GM12878 (cell line): ENCODE measurements around the gene TRIM17. TPM values are rescaled to one million over a fixed set of nuclear protein-coding genes. Genes with fewer than 3 reads are reported as not detected.

Experiments used
- ATAC-seq: fragments of 200-7000 bp; cut with Tn5 transposase; 3 replicates; pipeline ENCODE4 v1.9.1; 2020; ENCODE audit warnings: mild to moderate bottlenecking, moderate library complexity
- BruUV-seq: library from RNA; stranded (reverse); fragments of 400-500 nt; replicated peaks from 2 replicates; lab custom pipeline; 2021; lab: Mats Ljungman, UMichigan
- CTCF ChIA-PET: fragments of 300-600 bp; sonication (Branson Sonifier 250); formaldehyde crosslinking; extraction: SDS; loops from one replicate; lab custom pipeline; 2021; ENCODE audit warnings: inconsistent platforms; lab: Yijun Ruan, JAX
- POLR2A ChIA-PET: fragments of 350-600 bp; formaldehyde crosslinking; extraction: SDS; loops from one replicate; lab custom pipeline; 2021; ENCODE audit warnings: inconsistent platforms; lab: Charles Lee
- RAD21 ChIA-PET: fragments of 300-600 bp; sonication (Branson Sonifier 250); formaldehyde crosslinking; loops from one replicate; lab custom pipeline; 2023; ENCODE audit warnings: antibody characterized with exemption; ENCODE audit not compliant: unreplicated experiment; lab: Charles Lee
- SMC1A ChIA-PET: fragments of 300-600 bp; sonication (Branson Sonifier 250); formaldehyde crosslinking; loops from one replicate; lab custom pipeline; 2023; ENCODE audit not compliant: unreplicated experiment, uncharacterized antibody; lab: Charles Lee
- DNase-seq: peaks from one replicate; pipeline ENCODE4 v3.0.0-alpha.2; 2011; ENCODE audit warnings: low read depth, low spot score
- FAIRE-seq: peaks from 3 replicates; lab custom pipeline; 2011; peaks lifted over from hg19 to GRCh38; lab: Jason Lieb, UNC
- H2AFZ ChIP-seq: 2 replicates; pipeline ENCODE4 v1.6.0; 2011; ENCODE audit warnings: low read depth, low read length, control low read depth; ENCODE audit not compliant: control insufficient read depth
- H3K27ac ChIP-seq: 2 replicates; pipeline ENCODE4 v1.5.1; 2011; ENCODE audit warnings: control low read depth; ENCODE audit not compliant: control insufficient read depth, insufficient read depth
- H3K27me3 ChIP-seq, 2 experiments: replicated peaks in 1 of 2; 2 replicates each; pipeline versions ENCODE4 v1.6.0 to v1.6.1; 2011; ENCODE audit warnings: low read length in 1 of 2; ENCODE audit not compliant: control insufficient read depth in 2 of 2, insufficient read depth in 2 of 2
- H3K36me3 ChIP-seq, 2 experiments: 2 replicates each; pipeline ENCODE4 v1.5.1; 2011; ENCODE audit warnings: low read length in 1 of 2; ENCODE audit not compliant: control insufficient read depth in 2 of 2, insufficient read depth in 2 of 2
- H3K4me1 ChIP-seq: 2 replicates; pipeline ENCODE4 v1.6.1; 2011; ENCODE audit warnings: mild to moderate bottlenecking, low read length, moderate library complexity, mixed read lengths; ENCODE audit not compliant: control insufficient read depth, insufficient read depth
- H3K4me2 ChIP-seq: 2 replicates; pipeline ENCODE4 v1.6.0; 2011; ENCODE audit warnings: control low read depth; ENCODE audit not compliant: control insufficient read depth, insufficient read depth
- H3K4me3 ChIP-seq: fragments of 200-600 bp; sonication (generic); 2 replicates; pipeline ENCODE4 v1.5.1; 2016
- H3K79me2 ChIP-seq: 2 replicates; pipeline ENCODE4 v1.6.0; 2011; ENCODE audit warnings: low read length; ENCODE audit not compliant: control insufficient read depth, insufficient read depth
- H3K9ac ChIP-seq: 2 replicates; pipeline ENCODE4 v1.8.0; 2011; ENCODE audit warnings: low read length, control low read depth, mixed read lengths; ENCODE audit not compliant: control insufficient read depth, insufficient read depth
- H3K9me3 ChIP-seq: replicated peaks from 3 replicates; pipeline ENCODE4 v1.5.1; 2011; ENCODE audit warnings: mild to moderate bottlenecking, low read length; ENCODE audit not compliant: control insufficient read depth, insufficient read depth
- H4K20me1 ChIP-seq: 2 replicates; pipeline ENCODE4 v1.6.0; 2011; ENCODE audit not compliant: control insufficient read depth, insufficient read depth
- BHLHE40 ChIP-seq, 2 experiments: fragments of 450-650 bp in 1 of 2; IDR thresholded peaks; 2 replicates each; pipeline ENCODE4 v1.6.1; 2011 to 2017; ENCODE audit warnings: low read depth in 2 of 2, borderline replicate concordance in 1 of 2, improper control_type of control experiment in 1 of 2, low read length in 1 of 2, mild to moderate bottlenecking in 1 of 2
- CBX3 ChIP-seq: fragments of 200-600 bp; sonication (generic); IDR thresholded peaks from 2 replicates; pipeline ENCODE4 v1.6.1; 2016; ENCODE audit warnings: low read depth, borderline replicate concordance
- FOS ChIP-seq: IDR thresholded peaks from 3 replicates; pipeline ENCODE4 v1.6.1; 2011; ENCODE audit warnings: borderline replicate concordance; ENCODE audit not compliant: insufficient read length; ENCODE audit errors: extremely low read depth
- FOXM1 ChIP-seq: IDR thresholded peaks from 2 replicates; pipeline ENCODE4 v1.6.1; 2012; ENCODE audit warnings: low read depth, mild to moderate bottlenecking, inconsistent platforms, low read length, moderate library complexity
- MEF2A ChIP-seq: IDR thresholded peaks from 2 replicates; pipeline ENCODE4 v1.6.1; 2011; ENCODE audit warnings: low read depth, mild to moderate bottlenecking, low read length, moderate library complexity; ENCODE audit not compliant: insufficient read depth
- POLR2A ChIP-seq: IDR thresholded peaks from 2 replicates; pipeline ENCODE4 v1.6.1; 2011; ENCODE audit warnings: low read depth, mild to moderate bottlenecking, low read length
- WGBS: methylation state at CpG from one replicate; pipeline ENCODE4 v1.1.6; 2016; ENCODE audit warnings: low lambda C conversion rate; ENCODE audit not compliant: insufficient replicate concordance, insufficient coverage; ENCODE audit errors: missing lambda C conversion rate; 5-methylcytosine and 5-hydroxymethylcytosine counted together
- in situ Hi-C: fragments of 300-500 bp; cut with MboI; formaldehyde crosslinking; loops from 9 replicates; pipeline ENCODE4 v1.14.3; 2018; ENCODE audit warnings: mixed read lengths
- intact Hi-C: fragments of 100-400 bp; cut with micrococcal nuclease; formaldehyde crosslinking; loops from one replicate; pipeline ENCODE4 v1.14.2; 2022; ENCODE audit not compliant: unreplicated experiment
- polyA plus RNA-seq, 11 experiments: library from polyadenylated mRNA; depleted of rRNA in 4 of 11; unstranded in 6 of 11; stranded (reverse) in 5 of 11; fragments of >200 nt; fragmentation: Nextera tagmentation in 4 of 11; fragmentation: Illumina TruSeq in 1 of 11; extraction: Ambion mirVana in 4 of 11; extraction: Trizol in 1 of 11; gene quantifications; 1 replicate in 1 of 11; 2 replicates in 10 of 11; pipeline versions ENCODE4 v1.2.1 to v1.2.3, GENCODE V29; 2011 to 2016; ENCODE audit warnings: inconsistent platforms in 2 of 11, missing spikeins in 2 of 11, low read depth in 1 of 11
- total RNA-seq, 4 experiments: library from RNA; depleted of rRNA in 3 of 4; stranded (reverse); fragments of >200 nt in 3 of 4; fragmentation: Illumina TruSeq in 1 of 4; extraction: Trizol in 1 of 4; gene quantifications; 2 replicates each; pipeline versions ENCODE4 v1.2.1 to v1.2.3, GENCODE V29; 2013 to 2021
- TF ChIP-seq, protein P1 (sequence below): fragments of 450-650 bp; IDR thresholded peaks from 2 replicates; pipeline ENCODE4 v1.6.1; 2016; ENCODE audit warnings: mild to moderate bottlenecking

Gene TRIM17
- total and polyA plus RNA-seq, 10 of the 15 experiments (the other 5 are each of a cell fraction or from before 2014, with no cell fraction given), result 0.16 to 0.32 TPM; not detected in 8

DNA sequence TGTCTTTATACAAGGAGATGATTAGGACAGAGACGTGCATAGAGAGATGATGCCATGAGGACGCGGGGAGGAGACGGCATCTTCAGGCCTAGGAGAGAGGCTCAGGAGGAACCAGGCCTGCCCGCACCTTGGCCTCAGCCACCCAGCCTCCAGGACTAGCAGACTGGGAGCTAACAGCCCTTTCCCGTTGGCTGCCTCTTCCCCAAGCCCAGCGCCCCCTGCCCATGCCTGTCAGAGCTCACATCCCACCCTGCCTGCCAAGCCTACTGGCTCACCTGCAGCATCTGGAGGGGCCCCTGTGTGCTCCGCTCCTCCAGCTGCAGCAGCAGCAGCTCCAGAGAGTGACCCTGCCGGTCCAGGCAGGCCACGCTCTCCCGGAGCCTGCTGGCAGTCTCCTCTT, 6.0 kb downstream of the TRIM17 start:
- 90% methylated on average over 11 of the region's 11 CpGs for WGBS
- ATAC-seq (no peak), DNase-seq (no peak), FAIRE-seq (no peak)
- ChIA-PET POLR2A (no interaction called here), RAD21 (no interaction called here), CTCF (no interaction called here), SMC1A (no interaction called here)
- in situ Hi-C loops, result no loop called here
- Histone ChIP-seq H3K79me2 (peaks cover 14% of the 10 kb centered on the region), H3K9ac (no peak overlapping the region), H3K4me2 (no peak overlapping the region), H3K36me3 (no peaks in the 10 kb centered on the region), H3K9me3 (no peaks in the 10 kb centered on the region), H2AFZ (no peak overlapping the region), H3K27ac (no peak overlapping the region), H3K4me1 (no peaks in the 10 kb centered on the region), H3K4me3 (no peak overlapping the region), H3K27me3 (peaks cover 0 to under 1% of the 10 kb centered on the region in 2 experiments; a peak in 3 of 4 replicates), H4K20me1 (no peaks in the 10 kb centered on the region)
- TF ChIP-seq BHLHE40 (IDR thresholded peaks at IDR 0.05; ENCODE audit: borderline replicate concordance in 1 of 2, low read depth in 2 of 2, low read length in 1 of 2), result no peak
- no peak for TF ChIP-seq FOXM1
- no TSS peak for BruUV-seq
- intact Hi-C loops, result no loop called here

DNA sequence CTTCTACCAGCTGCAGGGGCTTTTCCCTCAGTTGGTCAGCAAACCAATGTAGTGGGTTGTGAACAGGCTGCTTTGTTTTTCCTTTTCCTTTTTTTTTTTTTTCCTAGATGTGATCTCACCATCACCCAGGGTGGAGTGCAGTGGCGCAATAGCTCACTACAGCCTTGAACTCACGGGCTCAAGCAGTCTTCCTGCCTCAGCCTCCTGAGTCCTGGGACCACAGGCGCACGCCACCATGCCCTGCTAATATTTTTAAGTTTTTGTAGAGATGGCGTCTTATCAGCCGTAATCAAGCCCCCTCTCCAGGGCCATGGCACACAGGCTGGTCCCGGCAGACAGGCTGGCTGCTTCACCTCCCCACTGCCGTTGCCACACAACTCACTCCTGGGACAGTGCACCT, 6.6 kb downstream of the TRIM17 start:
- H3K36me3 ChIP-seq, result no peaks in the 10 kb centered on the region
- ATAC-seq (no peak), FAIRE-seq (no peak), DNase-seq (no peak)
- no peak overlapping the region for H3K9ac ChIP-seq
- in situ Hi-C loops (no loop called here), intact Hi-C loops (no loop called here)
- CTCF ChIA-PET, result no interaction called here
- SMC1A ChIA-PET, result no interaction called here
- no peak overlapping the region for H3K4me3 ChIP-seq
- TF ChIP-seq MEF2A (no peak), POLR2A (no peak), CBX3 (no peak), FOS (no peak)
- TF ChIP-seq, protein P1, sequence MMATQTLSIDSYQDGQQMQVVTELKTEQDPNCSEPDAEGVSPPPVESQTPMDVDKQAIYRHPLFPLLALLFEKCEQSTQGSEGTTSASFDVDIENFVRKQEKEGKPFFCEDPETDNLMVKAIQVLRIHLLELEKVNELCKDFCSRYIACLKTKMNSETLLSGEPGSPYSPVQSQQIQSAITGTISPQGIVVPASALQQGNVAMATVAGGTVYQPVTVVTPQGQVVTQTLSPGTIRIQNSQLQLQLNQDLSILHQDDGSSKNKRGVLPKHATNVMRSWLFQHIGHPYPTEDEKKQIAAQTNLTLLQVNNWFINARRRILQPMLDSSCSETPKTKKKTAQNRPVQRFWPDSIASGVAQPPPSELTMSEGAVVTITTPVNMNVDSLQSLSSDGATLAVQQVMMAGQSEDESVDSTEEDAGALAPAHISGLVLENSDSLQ, result no peak
- POLR2A ChIA-PET, result no interaction called here
- H3K4me1 ChIP-seq, result peaks cover 4% of the 10 kb centered on the region; the same call in 1 of the 2 replicates
- no peak overlapping the region for H2AFZ ChIP-seq
- no TSS peak for BruUV-seq
- H3K79me2 ChIP-seq, result peaks cover 21% of the 10 kb centered on the region
- RAD21 ChIA-PET, result no interaction called here
- 98% methylated on average over 8 of the region's 8 CpGs for WGBS
- no peak overlapping the region for H3K27ac ChIP-seq
- no peaks in the 10 kb centered on the region for H3K27me3 ChIP-seq
- H3K9me3 ChIP-seq, result no peaks in the 10 kb centered on the region
- H4K20me1 ChIP-seq, result no peaks in the 10 kb centered on the region
- no peak overlapping the region for H3K4me2 ChIP-seq
